Measurements from ENCODE around the gene RSU1. TPM values are rescaled to one million over a fixed set of nuclear protein-coding genes. Genes with fewer than 3 reads are reported as not detected.
"Not testable (repeated sequence)": the region's sequence is repeated elsewhere in the genome, so short reads cannot be mapped to it uniquely, and the experiment has no call there.

RSU1 gene
- total and polyA plus RNA-seq, 9 donors = 59.4 to 93.9 (median 79.0) TPM

- Histone ChIP-seq H3K27me3 (ENCODE audit: control insufficient read depth, insufficient read depth, low read length) (peaks cover 2% of the 10 kb centered on the region), H3K9me3 (replicated peaks; ENCODE audit: control insufficient read depth, low read depth, low read length) (no peaks in the 10 kb centered on the region), H3K36me3 (ENCODE audit: control insufficient read depth, insufficient read depth, low read length) (no peaks in the 10 kb centered on the region), H3K4me1 (ENCODE audit: control insufficient read depth, insufficient read depth, low read length) (peaks cover 4% of the 10 kb centered on the region), H3K4me3 (ENCODE audit: low read length) (no peak overlapping the region), H3K27ac (ENCODE audit: low read length) (no peak overlapping the region)
- 88% methylated on average over 4 of the region's 9 CpGs for WGBS (ENCODE audit: insufficient coverage)
- no peak for DNase-seq
Observed at GRCh38 chr10:16828701-16829175, 11.5 kb upstream of the RSU1 start.

GRCh38 chr10:16828114-16828568 lies 10.9 kb upstream of the RSU1 start:
- no peaks in the 10 kb centered on the region for H3K36me3 ChIP-seq (ENCODE audit: control insufficient read depth, insufficient read depth, low read length)
- DNase-seq = peak; percentile 88
- no peaks in the 10 kb centered on the region for H3K9me3 ChIP-seq (replicated peaks; ENCODE audit: control insufficient read depth, low read depth, low read length)
- H3K4me1 ChIP-seq (ENCODE audit: control insufficient read depth, insufficient read depth, low read length) = peaks cover 4% of the 10 kb centered on the region
- H3K27ac ChIP-seq (ENCODE audit: low read length) = no peak overlapping the region
- no peak overlapping the region for H3K4me3 ChIP-seq (ENCODE audit: low read length)
- 0% methylated on average over 5 of the region's 11 CpGs for WGBS (ENCODE audit: insufficient coverage)
- H3K27me3 ChIP-seq (ENCODE audit: control insufficient read depth, insufficient read depth, low read length) = peaks cover 2% of the 10 kb centered on the region

- H3K4me1 ChIP-seq (ENCODE audit: control insufficient read depth, insufficient read depth, low read length); H3K27ac ChIP-seq (ENCODE audit: low read length); H3K4me3 ChIP-seq (ENCODE audit: low read length); H3K36me3 ChIP-seq (ENCODE audit: control insufficient read depth, insufficient read depth, low read length); DNase-seq; H3K9me3 ChIP-seq (replicated peaks; ENCODE audit: control insufficient read depth, low read depth, low read length); H3K27me3 ChIP-seq (ENCODE audit: control insufficient read depth, insufficient read depth, low read length): not testable (repeated sequence)
- WGBS (ENCODE audit: insufficient coverage) = 40% methylated on average over 1 of the region's 8 CpGs
Observed at GRCh38 chr10:16827474-16827873, 10.2 kb upstream of the RSU1 start.

- Histone ChIP-seq H3K4me3 (ENCODE audit: low read length) (no peak overlapping the region), H3K27ac (ENCODE audit: low read length) (no peak overlapping the region), H3K9me3 (replicated peaks; ENCODE audit: control insufficient read depth, low read depth, low read length) (peaks cover 9% of the 10 kb centered on the region), H3K27me3 (ENCODE audit: control insufficient read depth, insufficient read depth, low read length) (peaks cover 2% of the 10 kb centered on the region), H3K36me3 (ENCODE audit: control insufficient read depth, insufficient read depth, low read length) (no peaks in the 10 kb centered on the region), H3K4me1 (ENCODE audit: control insufficient read depth, insufficient read depth, low read length) (peaks cover 2% of the 10 kb centered on the region)
- 84% methylated on average over 4 of the region's 4 CpGs for WGBS (ENCODE audit: insufficient coverage)
- no peak for DNase-seq
Observed at GRCh38 chr10:16822726-16823360, 5.6 kb upstream of the RSU1 start.

- Histone ChIP-seq H3K27ac (ENCODE audit: low read length) (no peak overlapping the region), H3K27me3 (ENCODE audit: control insufficient read depth, insufficient read depth, low read length) (peaks cover 2% of the 10 kb centered on the region), H3K4me1 (ENCODE audit: control insufficient read depth, insufficient read depth, low read length) (peaks cover 2% of the 10 kb centered on the region), H3K4me3 (ENCODE audit: low read length) (no peak overlapping the region), H3K9me3 (replicated peaks; ENCODE audit: control insufficient read depth, low read depth, low read length) (peaks cover 9% of the 10 kb centered on the region), H3K36me3 (ENCODE audit: control insufficient read depth, insufficient read depth, low read length) (no peaks in the 10 kb centered on the region)
- WGBS (ENCODE audit: insufficient coverage) = 77% methylated on average over 2 of the region's 2 CpGs
- DNase-seq = no peak
Observed at GRCh38 chr10:16822027-16822426, 4.8 kb upstream of the RSU1 start.

GRCh38 chr10:16820421-16820820 lies 3.2 kb upstream of the RSU1 start:
- Histone ChIP-seq H3K4me1 (ENCODE audit: control insufficient read depth, insufficient read depth, low read length) (peaks cover 13% of the 10 kb centered on the region), H3K27ac (ENCODE audit: low read length) (no peak overlapping the region), H3K4me3 (ENCODE audit: low read length) (no peak overlapping the region), H3K27me3 (ENCODE audit: control insufficient read depth, insufficient read depth, low read length) (peaks cover 2% of the 10 kb centered on the region), H3K9me3 (replicated peaks; ENCODE audit: control insufficient read depth, low read depth, low read length) (peaks cover 9% of the 10 kb centered on the region), H3K36me3 (ENCODE audit: control insufficient read depth, insufficient read depth, low read length) (no peaks in the 10 kb centered on the region)
- no peak for DNase-seq
- no CpG with 5 or more reads among the region's 5 CpGs for WGBS (ENCODE audit: insufficient coverage)

GRCh38 chr10:16820018-16820417 lies 2.8 kb upstream of the RSU1 start:
- no peak for DNase-seq
- H3K4me3 ChIP-seq (ENCODE audit: low read length) = no peak overlapping the region
- H3K9me3 ChIP-seq (replicated peaks; ENCODE audit: control insufficient read depth, low read depth, low read length) = peaks cover 9% of the 10 kb centered on the region
- no peak overlapping the region for H3K27ac ChIP-seq (ENCODE audit: low read length)
- 60% methylated on average over 1 of the region's 1 CpG for WGBS (ENCODE audit: insufficient coverage)
- H3K36me3 ChIP-seq (ENCODE audit: control insufficient read depth, insufficient read depth, low read length) = peaks cover 2% of the 10 kb centered on the region
- peaks cover 13% of the 10 kb centered on the region for H3K4me1 ChIP-seq (ENCODE audit: control insufficient read depth, insufficient read depth, low read length)
- peaks cover 2% of the 10 kb centered on the region for H3K27me3 ChIP-seq (ENCODE audit: control insufficient read depth, insufficient read depth, low read length)

- Histone ChIP-seq H3K9me3 (replicated peaks; ENCODE audit: control insufficient read depth, low read depth, low read length) (peaks cover 9% of the 10 kb centered on the region), H3K36me3 (ENCODE audit: control insufficient read depth, insufficient read depth, low read length) (peaks cover 4% of the 10 kb centered on the region), H3K27me3 (ENCODE audit: control insufficient read depth, insufficient read depth, low read length) (peaks cover 2% of the 10 kb centered on the region), H3K27ac (ENCODE audit: low read length) (no peak overlapping the region), H3K4me1 (ENCODE audit: control insufficient read depth, insufficient read depth, low read length) (peaks cover 15% of the 10 kb centered on the region), H3K4me3 (ENCODE audit: low read length) (no peak overlapping the region)
- DNase-seq = no peak
- WGBS (ENCODE audit: insufficient coverage) = no CpG with 5 or more reads among the region's 3 CpGs
Observed at GRCh38 chr10:16819436-16819835, 2.2 kb upstream of the RSU1 start.

- Histone ChIP-seq H3K4me1 (ENCODE audit: control insufficient read depth, insufficient read depth, low read length) (peaks cover 15% of the 10 kb centered on the region), H3K9me3 (replicated peaks; ENCODE audit: control insufficient read depth, low read depth, low read length) (peaks cover 9% of the 10 kb centered on the region), H3K27ac (ENCODE audit: low read length) (no peak overlapping the region), H3K4me3 (ENCODE audit: low read length) (no peak overlapping the region), H3K27me3 (ENCODE audit: control insufficient read depth, insufficient read depth, low read length) (peaks cover 2% of the 10 kb centered on the region), H3K36me3 (ENCODE audit: control insufficient read depth, insufficient read depth, low read length) (peaks cover 6% of the 10 kb centered on the region)
- DNase-seq = no peak
- WGBS (ENCODE audit: insufficient coverage) = 80% methylated on average over 5 of the region's 6 CpGs
Observed at GRCh38 chr10:16819026-16819425, 1.8 kb upstream of the RSU1 start.

- peak; percentile 59 for DNase-seq
- H3K4me3 ChIP-seq (ENCODE audit: low read length) = peak overlapping the region; percentile 75
- WGBS (ENCODE audit: insufficient coverage) = 3% methylated on average over 11 of the region's 12 CpGs
- H3K9me3 ChIP-seq (replicated peaks; ENCODE audit: control insufficient read depth, low read depth, low read length) = no peaks in the 10 kb centered on the region
- H3K27me3 ChIP-seq (ENCODE audit: control insufficient read depth, insufficient read depth, low read length) = peaks cover 2% of the 10 kb centered on the region
- H3K27ac ChIP-seq (ENCODE audit: low read length) = peak overlapping the region; percentile 70
- peaks cover 15% of the 10 kb centered on the region for H3K4me1 ChIP-seq (ENCODE audit: control insufficient read depth, insufficient read depth, low read length)
- peaks cover 9% of the 10 kb centered on the region for H3K36me3 ChIP-seq (ENCODE audit: control insufficient read depth, insufficient read depth, low read length)
Observed at GRCh38 chr10:16816830-16817124, 447 bp downstream of the RSU1 start.

- peak; percentile 20 for DNase-seq
- Histone ChIP-seq H3K4me1 (ENCODE audit: control insufficient read depth, insufficient read depth, low read length) (peaks cover 15% of the 10 kb centered on the region), H3K36me3 (ENCODE audit: control insufficient read depth, insufficient read depth, low read length) (peaks cover 13% of the 10 kb centered on the region), H3K27me3 (ENCODE audit: control insufficient read depth, insufficient read depth, low read length) (peaks cover 2% of the 10 kb centered on the region), H3K4me3 (ENCODE audit: low read length) (peak overlapping the region; percentile 75), H3K27ac (ENCODE audit: low read length) (no peak overlapping the region), H3K9me3 (replicated peaks; ENCODE audit: control insufficient read depth, low read depth, low read length) (no peaks in the 10 kb centered on the region)
- WGBS (ENCODE audit: insufficient coverage) = 50% methylated on average over 1 of the region's 4 CpGs
Observed at GRCh38 chr10:16816171-16816570, 1.1 kb downstream of the RSU1 start.

All from muscle of leg (tissue), 11 donors.